HG03469 (cell line): ENCODE results near the gene NETO2.
"Not testable (repeated sequence)": the region's sequence is repeated elsewhere in the genome, so short reads cannot be mapped to it uniquely, and the experiment has no call there.

Experiments used
- ATAC-seq: cut with Tn5 transposase; IDR thresholded peaks from one replicate; pipeline ENCODE4 v1.9.1; 2021; ENCODE audit warnings: mild to moderate bottlenecking, moderate library complexity, moderate number of reproducible peaks; ENCODE audit not compliant: unreplicated experiment

The NETO2 gene, protein sequence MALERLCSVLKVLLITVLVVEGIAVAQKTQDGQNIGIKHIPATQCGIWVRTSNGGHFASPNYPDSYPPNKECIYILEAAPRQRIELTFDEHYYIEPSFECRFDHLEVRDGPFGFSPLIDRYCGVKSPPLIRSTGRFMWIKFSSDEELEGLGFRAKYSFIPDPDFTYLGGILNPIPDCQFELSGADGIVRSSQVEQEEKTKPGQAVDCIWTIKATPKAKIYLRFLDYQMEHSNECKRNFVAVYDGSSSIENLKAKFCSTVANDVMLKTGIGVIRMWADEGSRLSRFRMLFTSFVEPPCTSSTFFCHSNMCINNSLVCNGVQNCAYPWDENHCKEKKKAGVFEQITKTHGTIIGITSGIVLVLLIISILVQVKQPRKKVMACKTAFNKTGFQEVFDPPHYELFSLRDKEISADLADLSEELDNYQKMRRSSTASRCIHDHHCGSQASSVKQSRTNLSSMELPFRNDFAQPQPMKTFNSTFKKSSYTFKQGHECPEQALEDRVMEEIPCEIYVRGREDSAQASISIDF

DNA sequence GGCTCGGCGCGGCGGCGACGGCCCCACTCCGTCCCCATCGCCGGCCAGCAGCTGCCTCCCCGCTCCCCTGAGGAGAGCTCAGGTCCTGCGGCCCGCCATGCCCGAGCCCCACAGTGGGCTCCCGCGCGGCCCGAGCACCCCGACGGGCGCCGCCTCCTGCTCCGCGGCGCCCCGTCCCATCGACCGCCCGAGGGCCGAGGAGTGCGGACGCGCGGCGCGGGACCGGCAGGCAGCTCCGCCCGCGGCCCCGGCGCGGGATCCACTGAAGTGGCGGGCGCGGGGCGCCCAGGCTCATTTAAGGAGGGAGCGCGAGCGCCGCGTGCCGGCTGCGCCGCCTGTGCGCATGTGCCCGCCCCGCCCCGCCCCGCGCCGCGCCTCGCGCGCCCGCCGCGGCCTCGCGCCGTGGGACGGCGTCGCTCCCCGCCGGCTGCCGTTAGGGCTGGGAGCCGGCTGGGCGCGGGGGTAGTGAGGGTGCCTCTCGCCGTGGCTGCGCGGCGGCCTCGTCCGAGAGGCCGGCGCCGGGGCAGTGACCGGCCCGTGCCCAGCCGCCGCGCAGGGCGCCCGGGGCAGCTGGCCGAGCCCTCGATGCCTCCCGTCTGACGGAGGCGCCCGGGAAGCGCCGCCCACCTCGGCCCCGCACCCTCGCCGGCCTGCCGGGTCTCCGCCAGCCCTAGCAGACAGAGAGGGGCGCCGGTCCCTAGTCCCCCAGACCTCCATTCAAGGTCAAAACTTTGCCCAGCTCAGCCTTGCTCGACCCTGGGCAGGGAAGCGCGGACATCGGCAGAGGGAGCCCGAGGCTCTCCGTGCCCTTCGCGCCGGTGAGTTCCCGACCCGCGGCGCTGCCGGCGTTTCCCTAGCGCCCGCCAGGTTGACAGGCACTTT is at the start of gene NETO2:
Gene NETO2, minus strand, starts transcription at position 269 of the 882 bp plus-strand sequence. CDS start 333 bp downstream, outside the sequence.
- ATAC-seq, result peak; percentile 32

DNA sequence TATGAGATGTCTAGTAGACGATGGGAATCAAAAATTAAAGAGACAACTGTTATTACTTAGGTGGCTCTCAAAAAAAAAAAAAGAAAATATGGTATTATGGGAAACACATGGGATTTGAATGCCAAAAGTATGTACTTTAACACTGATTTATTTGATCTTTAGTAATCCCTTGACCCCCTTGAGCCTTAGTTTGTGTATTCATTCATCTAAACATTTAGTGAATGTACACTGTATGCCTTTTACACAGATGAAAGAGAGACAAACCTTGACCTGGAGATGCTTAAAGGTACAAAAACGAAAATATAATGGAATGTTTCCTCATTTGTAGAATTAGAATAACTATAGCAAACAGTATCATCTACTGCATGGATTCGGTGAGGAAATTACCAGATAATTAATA is 38.6 kb upstream of the NETO2 start:
- ATAC-seq, result no peak

DNA sequence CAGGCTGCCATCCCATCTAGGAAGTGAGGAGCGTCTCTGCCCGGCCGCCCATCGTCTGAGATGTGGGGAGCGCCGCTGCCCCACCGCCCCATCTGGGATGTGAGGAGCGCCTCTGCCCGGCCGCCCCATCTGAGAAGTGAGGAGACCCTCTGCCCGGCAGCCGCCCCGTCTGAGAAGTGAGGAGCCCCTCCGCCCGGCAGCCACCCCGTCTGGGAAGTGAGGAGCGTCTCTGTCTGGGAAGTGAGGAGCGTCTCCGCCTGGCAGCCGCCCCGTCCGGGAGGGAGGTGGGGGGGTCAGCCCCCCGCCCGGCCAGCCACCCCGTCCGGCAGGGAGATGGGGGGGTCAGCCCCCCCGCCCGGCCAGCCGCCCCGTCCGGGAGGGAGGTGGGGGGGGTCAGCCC is 37.3 kb upstream of the NETO2 start:
- not testable (repeated sequence) for ATAC-seq

DNA sequence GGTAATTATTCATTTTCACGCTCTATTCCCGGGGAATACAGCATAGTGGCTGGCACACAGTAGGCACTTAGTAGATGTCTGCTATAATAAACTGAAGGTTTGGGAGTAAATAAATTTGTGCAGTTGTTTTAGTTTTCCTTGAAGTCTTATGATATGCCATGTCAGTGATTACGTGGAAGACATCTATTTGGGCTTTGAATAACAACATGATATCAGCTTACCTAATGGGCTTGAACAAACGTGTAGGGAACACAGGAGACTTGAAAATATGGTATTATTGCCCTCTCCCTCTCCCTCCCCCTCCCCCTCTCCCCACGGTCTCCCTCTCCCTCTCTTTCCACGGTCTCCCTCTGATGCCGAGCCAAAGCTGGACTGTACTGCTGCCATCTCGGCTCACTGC is 36.3 kb upstream of the NETO2 start:
- ATAC-seq, result no peak

DNA sequence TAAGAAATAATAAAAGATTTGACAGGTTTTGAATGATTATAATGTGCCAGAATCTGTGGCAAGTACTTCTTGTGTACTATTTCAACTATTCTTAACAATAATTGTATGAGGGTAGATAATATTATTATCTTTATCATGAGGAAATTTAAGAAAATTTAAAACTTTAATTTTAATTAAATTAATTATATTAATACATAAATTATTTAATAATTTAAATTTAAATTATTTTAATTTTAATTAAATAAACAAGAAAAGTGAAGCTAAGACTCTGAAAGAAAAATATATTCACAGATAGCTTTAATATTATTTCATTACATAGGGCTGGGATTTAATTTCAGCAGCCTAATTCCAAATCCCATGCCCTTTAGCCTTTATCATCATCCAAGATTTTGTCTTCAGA is 31.4 kb upstream of the NETO2 start:
- ATAC-seq, result no peak

DNA sequence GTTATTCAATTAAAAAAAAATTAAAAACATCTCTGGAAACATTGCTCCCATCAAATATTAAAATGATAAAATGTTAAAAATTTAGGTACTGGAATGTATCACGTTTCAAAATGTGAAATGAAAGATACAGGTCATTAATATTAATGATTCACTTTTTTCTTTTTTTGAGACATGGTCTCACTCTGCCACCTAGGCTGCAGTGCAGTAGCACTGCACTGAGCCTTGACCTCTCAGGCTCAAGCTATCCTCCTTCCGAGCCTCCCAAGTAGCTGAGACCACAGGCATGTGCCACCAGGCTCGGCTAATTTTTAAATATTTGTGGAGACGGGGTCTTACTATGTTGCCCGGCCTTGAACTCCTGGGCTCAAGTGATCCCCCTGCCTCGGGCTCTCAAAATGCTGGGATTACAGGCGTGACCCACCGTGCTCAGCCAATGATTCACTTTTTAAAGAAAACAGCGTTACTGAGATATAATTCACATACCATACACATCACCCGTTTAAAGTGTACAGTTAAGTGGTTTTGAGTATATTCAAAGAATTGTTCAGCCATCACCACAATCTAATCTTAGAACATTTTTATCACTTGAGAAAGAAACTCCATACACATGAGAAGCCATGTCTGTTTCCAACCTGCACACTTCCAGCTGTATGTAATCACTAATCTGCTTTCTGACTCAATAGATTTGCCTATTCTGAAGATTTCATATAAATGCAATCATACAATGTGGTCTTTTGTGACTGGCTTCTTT is 19.1 kb upstream of the NETO2 start:
- no peak for ATAC-seq

DNA sequence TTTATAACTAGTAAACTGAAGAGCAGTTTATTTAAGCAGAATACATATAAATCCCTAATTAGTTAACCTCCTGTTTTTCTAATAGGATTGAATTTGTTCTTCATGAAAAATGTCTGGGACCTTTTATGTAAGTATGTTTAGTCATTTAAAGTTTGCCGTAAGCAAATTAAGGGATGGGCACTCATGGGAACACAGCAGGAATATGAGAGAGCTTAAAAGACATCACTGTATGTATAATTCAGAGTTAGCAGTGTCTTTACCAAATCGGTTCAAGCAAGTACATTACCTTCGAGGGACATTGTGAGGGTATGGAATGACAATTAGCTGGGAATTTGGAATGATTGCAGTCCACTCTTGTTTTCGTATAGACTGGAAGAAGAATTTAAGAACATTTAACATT is 17.7 kb upstream of the NETO2 start:
- ATAC-seq, result no peak

DNA sequence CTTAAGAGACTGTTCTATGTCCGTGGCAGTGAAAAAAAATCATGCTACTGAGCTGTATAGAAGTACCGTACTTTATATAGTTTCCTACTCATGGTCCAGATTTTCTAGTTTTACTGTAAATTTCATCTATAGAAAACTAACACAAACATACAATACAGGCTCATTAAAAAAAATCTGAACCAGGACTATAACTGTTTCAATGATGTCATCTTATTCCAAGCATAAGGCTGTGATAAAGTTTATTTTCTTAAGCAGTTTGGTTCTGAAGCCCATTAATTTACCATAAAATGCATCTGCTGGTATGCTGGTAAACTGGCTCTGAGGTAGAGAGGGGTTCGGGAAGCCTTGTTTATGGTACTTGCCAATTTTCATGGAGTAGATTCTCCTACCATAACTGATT is 16.7 kb upstream of the NETO2 start:
- no peak for ATAC-seq

DNA sequence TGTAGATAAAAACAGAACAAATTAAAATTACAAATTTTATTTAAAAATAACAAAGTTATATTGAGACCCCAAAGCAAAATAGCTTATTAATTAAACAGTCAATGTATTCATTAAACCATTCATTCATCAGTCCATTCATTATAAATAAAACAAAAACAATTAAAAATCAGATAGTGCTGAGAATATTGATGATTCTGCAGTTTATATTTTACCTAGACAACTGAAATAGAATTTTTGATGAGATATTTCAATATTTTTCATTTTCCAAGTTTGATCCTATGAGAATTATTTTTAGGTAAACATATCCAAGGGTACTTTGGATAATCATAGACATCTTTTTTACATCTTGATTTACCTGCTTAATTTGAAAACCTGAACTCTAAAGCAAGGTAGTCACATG is 15.2 kb upstream of the NETO2 start:
- no peak for ATAC-seq

DNA sequence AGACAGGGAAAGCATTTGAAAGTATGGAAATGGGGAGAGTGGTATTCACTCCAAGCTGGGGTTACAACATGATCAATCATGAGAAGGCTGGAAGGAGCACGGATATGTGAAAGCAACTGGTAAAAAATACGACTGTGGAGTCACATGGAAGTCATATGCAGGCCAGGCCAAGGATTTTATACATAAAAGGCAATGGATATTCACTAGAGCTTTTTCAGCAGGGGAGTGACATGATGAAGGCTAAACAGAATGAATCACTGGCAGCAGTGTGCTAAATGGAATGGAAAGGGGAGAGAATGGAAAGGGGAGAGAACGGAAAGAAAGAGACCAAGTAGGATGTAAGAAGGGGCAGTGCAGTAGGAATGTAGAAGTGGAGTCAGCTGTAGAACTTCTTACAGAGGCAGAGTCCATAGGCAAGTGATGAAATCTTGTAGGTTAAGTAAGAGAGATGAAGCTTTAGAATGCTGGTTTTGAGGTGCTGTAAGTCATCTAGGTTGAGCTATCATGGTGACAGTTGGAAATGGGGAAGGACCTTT is 13.0 kb upstream of the NETO2 start:
- ATAC-seq, result no peak

DNA sequence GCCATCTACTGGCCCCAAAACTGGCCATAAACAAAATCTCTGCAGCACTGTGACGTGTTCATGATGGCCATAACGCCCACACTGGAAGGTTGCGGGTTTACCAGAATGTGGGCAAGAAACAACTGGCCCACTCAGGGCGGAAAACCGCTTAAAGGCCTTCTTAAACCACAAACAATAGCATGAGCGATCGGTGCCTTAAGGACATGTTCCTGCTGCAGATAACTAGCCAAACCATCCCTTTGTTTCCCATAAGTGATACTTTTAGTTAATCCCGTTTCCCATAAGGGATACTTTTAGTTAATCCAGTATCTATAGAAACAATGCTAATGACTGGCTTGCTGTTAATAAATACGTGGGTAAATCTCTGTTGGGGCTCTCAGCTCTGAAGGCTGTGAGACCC is 8.8 kb upstream of the NETO2 start:
- not testable (repeated sequence) for ATAC-seq

DNA sequence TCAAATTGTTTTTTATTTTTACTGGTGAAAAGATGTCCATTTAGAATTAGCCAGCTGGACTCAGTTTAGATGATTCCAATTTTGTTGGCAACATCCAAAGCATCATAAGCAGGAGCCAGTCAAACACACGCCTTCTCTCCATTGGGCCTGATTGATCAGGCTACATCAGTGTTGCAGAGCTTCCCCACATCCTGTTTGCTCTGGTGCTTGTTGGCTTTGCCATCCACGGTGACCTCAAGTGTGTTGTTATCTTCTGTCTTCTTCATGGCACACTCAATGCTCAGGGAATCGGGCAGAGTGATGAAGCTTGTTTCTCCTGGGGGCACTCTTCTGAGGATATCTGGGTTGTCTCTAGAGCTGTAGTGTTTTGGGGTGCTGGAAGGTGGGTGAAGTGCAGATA is 6.3 kb upstream of the NETO2 start:
- ATAC-seq, result no peak

DNA sequence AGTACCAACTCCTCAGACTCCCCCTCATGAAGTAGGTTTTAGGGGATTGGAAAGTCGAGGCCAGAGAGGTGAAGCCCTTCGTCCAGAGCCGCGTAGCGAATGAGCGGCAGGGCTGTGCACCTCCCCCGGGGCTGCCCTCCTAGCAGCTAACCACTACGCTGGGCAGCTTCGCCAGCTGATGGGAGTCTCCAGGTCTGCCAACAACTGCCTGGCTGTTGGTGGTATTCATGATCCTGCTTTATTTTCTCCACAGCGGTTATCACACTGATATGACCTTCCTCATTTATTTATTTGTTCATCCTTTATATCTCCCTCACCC is 773 bp upstream of the NETO2 start:
- no peak for ATAC-seq

DNA sequence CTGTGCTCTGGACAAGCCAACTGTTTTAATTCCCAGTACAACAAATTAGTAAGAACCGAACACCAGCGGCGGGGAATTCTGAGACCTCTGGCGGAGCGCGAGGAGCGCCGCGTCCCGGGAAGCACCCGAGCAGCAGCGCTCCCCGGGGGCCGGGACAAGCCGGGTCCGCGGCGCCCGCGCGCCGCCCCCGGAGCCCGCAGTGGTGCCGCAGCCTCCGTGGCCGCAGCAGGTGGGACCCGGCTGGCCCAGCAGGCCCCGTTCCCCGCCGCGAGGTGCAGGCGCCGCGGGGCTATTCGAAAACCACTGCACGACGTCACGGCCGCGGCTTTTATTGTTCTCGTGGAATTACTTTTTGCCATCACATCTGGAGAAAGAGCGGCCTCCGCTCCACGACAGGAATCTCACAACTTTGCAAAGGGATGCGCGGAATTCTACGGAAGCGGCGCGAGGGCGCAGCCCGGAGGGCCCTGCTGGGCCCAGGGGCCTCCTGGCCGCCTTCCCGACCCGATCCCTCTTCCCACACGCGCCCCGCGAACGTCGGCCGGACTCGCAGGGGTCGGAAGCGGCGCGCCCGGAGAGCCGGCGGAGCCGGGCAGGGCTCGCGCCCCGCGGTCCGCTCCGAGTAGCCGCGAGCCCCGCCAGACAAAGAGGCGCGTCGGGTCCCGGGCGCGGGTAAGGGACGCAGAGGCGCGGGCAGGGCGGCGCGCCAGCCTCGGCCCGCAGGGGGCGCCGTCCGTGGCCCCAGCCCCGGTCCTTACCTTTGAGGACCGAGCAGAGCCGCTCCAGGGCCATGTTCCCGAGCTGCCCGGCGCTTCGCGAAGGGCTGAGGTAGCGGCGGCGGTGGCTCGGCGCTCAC is 696 bp downstream of the NETO2 start:
- peak; percentile 41 for ATAC-seq

DNA sequence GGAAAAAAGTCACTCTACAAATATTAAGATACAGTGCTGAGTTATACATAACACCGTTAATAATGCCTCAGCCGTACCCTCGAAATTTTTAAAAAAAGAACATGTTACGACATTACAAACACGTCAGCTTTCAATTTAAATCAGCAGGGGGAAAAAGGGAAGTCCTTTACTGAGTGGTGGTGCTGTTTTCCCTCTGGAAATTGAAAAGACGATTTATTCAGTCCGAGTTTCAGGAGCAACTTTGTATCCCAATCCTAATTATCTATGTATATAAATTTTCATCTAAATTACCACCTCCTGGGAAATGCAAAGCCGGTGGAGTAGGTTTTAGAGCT is 1.3 kb downstream of the NETO2 start:
- no peak for ATAC-seq

DNA sequence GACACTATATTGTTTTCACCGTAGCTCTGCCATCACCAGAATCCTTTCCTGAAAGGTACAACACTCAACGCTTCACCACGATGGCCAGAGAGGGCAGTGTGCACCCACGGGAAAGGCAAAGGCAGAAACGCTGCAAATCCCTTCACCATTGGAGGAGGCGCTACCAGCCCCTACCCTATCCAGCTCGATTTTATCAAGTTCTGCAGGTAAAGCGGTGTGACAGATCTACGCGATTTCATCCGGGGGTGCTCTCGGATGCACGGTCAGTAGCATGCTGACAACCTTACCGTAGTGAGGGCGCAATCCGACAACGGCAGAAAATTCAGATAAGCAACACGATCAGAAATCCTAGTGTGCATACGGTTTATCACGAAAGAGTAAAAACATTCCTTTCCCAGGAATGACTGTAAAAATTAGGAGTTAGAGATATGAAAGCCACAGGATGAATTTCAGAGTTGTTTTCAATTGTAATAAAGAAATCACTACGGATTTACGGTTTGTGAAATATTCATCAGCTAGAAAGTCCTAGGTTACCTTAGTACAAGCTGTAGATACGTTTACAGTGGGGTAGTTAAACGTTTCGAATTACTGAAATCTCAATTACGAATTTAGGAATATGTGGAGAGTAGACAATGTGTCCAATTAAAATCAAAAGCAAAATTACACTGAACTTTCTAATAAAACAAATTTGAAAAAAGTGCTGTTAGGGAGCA is 1.8 kb downstream of the NETO2 start:
- peak; percentile 44 for ATAC-seq

DNA sequence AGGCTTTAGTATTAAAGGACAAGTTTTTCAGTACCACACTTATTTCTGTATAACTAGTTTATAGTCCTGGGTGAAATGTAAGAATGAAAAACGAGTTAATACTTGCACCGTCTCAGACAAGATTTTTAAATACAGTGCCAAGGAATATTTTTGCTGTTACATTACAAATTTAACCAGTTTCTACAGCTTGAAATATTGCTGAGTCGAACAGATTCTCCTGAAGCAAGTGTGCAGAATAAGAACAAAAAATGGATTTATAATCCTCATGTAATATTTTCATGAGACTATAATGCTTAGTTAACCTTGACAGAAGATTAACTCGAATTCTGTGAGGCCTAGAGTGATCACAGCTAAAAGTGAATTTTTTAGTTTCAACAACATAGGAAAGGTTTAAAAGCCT is 3.1 kb downstream of the NETO2 start:
- ATAC-seq, result no peak

DNA sequence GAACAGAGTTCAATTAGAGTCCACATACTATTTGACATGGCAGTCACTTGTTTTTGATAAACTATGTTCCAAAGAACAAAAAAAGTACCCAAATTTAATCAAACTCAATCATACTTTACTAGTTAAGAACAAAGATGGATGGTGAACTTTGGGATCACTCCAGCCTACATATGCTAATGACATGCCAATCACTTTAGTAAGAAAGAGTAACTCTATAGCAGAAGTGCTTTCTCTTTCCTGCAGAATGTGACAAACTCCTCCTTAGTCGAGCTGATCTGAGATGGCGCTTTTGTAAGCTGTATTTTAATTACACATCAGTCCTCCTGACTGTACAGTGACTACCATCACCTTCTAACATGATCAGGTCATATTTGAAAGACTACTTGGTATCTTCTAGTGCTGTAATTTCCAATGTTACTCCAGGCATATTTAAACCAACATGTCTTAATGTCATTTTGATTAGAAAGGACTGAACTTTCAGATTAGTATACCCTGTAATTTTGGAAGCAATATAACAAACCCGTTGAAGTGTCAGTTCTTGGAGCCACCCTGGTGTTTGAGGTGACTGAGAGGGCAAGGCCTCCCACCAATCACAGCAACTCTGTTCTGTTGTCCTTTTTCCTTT is 4.1 kb downstream of the NETO2 start:
- ATAC-seq, result no peak

DNA sequence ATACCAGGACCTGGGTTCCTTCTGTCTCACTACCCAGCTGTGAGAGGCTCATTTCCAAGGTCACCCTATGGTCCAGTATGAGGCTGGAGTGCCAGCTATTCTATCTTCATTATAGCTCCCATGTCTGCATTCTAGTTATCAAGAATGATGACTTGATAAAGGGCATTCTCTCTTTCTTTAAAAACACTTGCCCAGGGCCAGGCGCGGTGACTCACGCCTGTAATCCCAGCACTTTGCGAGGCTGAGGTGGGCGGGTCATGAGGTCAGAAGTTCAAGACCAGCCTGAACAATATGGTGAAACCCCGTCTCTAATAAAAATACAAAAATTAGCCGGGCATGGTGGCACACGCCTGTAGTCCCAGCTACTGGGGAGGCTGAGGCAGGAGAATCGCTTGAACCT is 5.8 kb downstream of the NETO2 start:
- not testable (repeated sequence) for ATAC-seq
